Upper lobe of left lung (tissue), 4 donors: Measurements from ENCODE around the gene VEGFB.
A peak's percentile ranks its signal among the peaks of the same experiment; 100 is the strongest.

ENCODE experiments used
- CTCF ChIP-seq, 6 experiments: fragments of 450-650 bp in 4 of 6; fragments of 200-600 bp in 2 of 6; sonication (generic) in 2 of 6; IDR thresholded peaks; one replicate each; pipeline ENCODE4 v1.5.1; 2016 to 2019; ENCODE audit warnings: antibody characterized with exemption in 6 of 6
- EP300 ChIP-seq, 4 donors: sonication (generic); formaldehyde crosslinking; IDR thresholded peaks; one replicate each; pipeline ENCODE4 v1.5.1; 2017; ENCODE audit warnings: antibody characterized with exemption in 4 of 4, control low read depth in 2 of 4
- POLR2A ChIP-seq, 4 donors: fragments of 450-650 bp; IDR thresholded peaks; one replicate each; pipeline ENCODE4 v1.5.1; 2016 to 2017; ENCODE audit warnings: antibody characterized with exemption in 4 of 4, mild to moderate bottlenecking in 2 of 4
- POLR2AphosphoS5 ChIP-seq, 2 donors: sonication (generic); formaldehyde crosslinking; IDR thresholded peaks; one replicate each; pipeline ENCODE4 v1.5.1; 2017; ENCODE audit warnings: antibody characterized with exemption in 2 of 2

GRCh38 chr11:64233913-64234586, at the start of gene VEGFB:
- peak in 2 of 6 experiments; percentile 6 to 8 for TF ChIP-seq CTCF (IDR thresholded peaks at IDR 0.05)
- TF ChIP-seq EP300 (IDR thresholded peaks at IDR 0.05): no peak
- peak in 1 of 2 donors; percentile 64 for TF ChIP-seq POLR2AphosphoS5 (IDR thresholded peaks at IDR 0.05)
- peak in 2 of 4 donors; percentile 34 to 51 for TF ChIP-seq POLR2A (IDR thresholded peaks at IDR 0.05)
